CD4-positive, alpha-beta T cell treated with Interferon alpha-2 for 1 hour (primary cell): ENCODE results near the gene TMEM120B.
"Not testable (repeated sequence)": the region's sequence is repeated elsewhere in the genome, so short reads cannot be mapped to it uniquely, and the experiment has no call there.

ENCODE experiments used
- DNase-seq, 2 donors: peaks; one replicate each; pipeline ENCODE4 v3.0.0-alpha.2; 2020 to 2022

The TMEM120B gene

GRCh38 chr12:121709478-121709961, 3.0 kb upstream of the TMEM120B start:
- no peak for DNase-seq

GRCh38 chr12:121711361-121712189, 977 bp upstream of the TMEM120B start:
- DNase-seq = peak; percentile 31 to 42

DNA sequence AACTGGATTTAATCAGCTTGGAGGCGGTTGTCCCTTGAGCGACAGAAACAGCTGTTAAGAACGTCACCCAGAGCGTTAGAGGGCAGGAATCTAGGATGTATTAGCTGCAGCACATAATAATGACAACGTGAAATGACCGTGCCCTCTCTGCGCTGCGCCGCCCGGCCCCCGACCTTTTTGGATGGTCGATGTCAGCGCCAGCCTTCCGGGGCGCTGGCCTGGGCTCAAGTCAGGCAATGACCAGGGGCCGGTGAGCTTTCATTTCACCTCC, 427 bp upstream of the TMEM120B start:
- DNase-seq = peak; percentile 3 to 43

GRCh38 chr12:121713257-121713777, 765 bp downstream of the TMEM120B start:
- DNase-seq = no peak

DNA sequence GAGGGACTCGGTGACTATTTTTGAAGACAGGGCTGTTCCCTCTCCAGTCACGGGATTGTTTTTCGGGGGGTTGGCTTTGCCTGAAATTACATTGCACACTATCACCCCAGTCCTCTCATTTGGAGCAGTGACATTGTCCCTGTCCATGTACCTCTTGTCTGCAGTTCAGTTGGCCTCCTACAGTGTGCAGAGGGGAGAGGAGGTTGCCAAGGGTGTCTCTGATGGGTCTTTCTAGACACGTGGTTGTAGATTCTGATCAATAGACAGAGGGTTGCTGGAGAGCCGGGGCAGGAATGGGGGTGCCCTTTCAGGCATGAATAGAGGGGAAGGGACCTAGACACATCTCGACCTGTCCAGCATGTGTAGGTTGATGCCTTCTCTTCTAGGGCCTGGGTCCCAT, 1.2 kb downstream of the TMEM120B start:
- peak in 1 of 2 donors; percentile 6 for DNase-seq

GRCh38 chr12:121715055-121715454, 2.5 kb downstream of the TMEM120B start:
- not testable (repeated sequence) for DNase-seq

GRCh38 chr12:121715862-121716435, 3.4 kb downstream of the TMEM120B start:
- no peak for DNase-seq

DNA sequence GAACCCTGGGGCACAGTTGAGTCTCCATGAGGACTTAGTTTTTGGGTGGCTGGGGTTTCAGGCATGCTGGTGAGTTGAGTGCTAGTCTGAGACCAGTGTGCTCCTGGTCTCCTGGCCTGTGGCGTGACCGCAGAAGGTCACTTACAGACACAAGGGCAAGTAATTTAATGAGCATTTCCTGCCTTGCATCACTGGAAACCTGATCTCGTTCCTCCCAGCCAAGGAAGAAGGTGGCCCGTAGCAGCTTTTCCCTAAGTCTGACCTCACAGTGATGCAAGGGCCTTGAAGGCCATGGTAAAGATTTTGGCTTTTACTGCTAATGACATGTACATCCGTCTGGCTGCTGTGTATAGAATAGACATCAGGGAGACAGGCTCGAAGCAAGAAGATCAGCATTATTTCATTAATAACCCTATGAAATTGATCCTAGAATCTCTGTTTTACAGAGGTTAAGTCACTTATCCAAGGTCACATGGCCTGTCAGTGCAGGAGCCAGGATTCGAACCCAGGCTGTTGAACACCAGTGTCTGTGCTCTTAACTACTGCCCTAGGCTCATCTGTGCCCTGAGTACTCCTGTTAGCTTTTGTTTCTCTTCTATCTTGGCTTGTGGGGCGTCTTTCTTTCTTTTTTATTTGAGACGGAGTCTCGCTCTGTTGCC, 4.6 kb downstream of the TMEM120B start:
- no peak for DNase-seq

DNA sequence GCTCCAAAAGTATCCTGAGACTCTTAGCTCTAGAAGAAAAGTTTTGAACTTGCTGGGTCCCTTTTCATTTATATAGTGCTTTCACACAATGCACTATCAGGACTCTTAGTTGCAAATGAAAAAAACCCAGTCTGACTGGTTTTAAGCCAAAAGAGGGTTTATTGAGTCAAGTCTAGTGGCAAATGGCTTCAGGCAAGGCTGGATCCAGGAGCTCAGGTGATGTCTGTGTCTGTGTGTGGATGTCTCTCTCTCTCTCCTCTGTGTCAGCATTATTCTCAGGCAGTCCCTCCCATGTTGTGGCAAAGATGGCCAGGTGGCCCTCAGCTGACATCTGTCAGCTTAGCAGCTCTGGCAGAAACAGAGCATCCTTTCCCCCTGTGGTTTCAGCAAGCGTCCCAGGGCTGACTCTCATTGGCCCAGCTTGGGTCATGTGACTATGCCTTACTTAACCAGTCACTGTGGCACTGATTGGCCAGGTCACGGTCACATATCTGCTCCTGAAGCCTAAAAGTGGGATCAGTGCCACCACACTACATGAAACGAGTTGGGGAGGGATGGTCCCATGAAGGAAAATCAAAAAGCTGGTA, 6.2 kb downstream of the TMEM120B start:
- no peak for DNase-seq

DNA sequence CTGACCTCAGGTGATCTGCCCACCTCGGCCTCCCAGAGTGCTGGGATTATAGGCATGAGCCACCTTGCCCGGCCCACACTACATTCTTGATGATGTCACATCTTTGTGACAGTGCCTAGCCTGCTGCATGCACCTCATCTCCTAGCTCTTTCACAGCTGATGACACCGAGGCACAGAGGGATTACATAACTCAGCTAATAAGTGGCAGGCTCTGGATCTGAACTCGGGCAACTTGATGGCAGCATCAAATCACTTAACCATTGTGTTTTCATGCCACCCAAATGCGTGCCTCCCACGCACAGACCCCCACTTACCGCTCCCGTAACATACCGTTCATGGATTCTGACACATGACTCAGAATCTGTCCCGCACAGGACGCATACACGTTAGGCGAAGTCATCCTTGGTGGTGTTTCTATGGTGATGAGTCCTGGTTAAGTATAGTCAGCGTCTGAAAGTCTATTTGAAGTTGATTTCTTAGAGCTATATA, 7.4 kb downstream of the TMEM120B start:
- no peak for DNase-seq

DNA sequence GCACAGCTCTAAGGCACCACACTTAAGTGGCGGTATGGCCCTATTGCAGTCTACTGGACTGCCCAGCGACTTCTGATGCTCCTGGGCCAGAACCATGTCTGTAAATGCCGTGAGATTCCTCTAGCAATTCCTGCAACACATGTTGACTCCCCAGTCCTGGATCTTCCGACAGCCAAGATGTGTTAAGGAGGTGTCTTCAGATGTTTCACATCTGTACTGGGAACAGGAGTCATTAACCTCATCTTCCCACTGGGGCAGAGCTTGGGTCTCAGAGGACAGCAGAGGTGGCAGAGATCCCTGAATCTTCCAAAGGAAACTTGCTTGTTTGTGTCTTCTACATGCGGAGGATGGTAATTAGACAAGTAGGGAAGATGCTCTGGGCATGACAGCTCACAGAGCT, 8.2 kb downstream of the TMEM120B start:
- DNase-seq = no peak

GRCh38 chr12:121722511-121722910, 10.0 kb downstream of the TMEM120B start:
- no peak for DNase-seq

DNA sequence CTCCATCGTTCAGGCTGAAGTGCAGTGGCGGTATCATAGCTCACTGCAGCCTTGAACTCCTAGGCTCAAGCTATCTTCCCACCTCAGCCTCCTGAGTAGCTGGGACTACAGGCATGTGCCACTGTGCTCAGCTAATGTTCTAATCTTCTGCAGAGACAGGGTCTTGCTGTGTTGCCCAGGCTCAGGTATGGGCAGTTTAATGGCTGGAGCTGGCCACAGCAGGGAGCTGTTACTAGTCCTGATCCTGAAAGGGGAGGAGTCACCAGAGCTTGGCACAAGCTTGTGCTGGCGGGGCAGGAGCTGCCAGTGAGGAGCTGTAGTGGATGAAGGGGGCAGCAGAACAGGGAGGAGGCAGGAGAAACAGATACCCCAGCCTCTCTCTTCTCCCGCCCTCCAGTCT, 10.6 kb downstream of the TMEM120B start:
- DNase-seq = no peak

DNA sequence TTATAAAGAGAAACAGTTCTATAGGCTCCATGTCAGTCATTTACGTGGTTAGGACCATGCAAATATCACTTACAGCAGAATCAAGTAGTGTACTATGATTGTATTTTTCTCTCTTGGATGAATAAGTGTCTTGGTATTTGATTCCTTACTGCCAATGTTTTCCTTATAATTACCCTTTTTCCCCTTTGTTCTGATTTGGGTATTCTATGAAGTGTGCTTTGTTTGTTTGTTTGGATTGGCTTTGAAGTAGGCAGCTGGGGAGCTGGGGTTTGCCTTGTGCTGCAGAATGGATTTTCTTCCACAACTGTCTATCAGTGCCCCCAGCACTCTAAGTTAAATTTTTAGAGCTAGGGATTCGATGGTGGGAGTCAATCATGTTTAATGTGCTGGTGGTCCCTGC, 12.4 kb downstream of the TMEM120B start:
- no peak for DNase-seq

GRCh38 chr12:121725423-121725822, 12.9 kb downstream of the TMEM120B start:
- no peak for DNase-seq

DNA sequence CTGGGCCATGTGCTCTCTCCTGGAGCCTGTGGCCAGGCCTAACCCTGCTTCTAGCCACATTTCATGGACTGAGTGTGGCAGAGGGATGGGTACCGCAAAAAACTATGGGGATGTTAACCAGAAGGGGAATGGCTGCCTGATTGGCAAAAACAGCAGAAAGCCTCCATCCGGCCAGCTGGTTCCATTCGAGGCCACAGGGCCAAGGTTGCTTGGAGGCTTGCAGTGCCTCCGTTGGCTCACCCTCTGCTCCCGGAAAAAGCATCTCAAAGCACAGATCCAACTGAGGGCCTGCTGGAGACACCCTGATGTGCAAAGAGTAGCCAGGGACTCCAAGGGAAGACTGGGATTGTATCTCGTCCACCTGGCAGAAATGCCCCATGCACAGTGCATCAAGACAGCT, 16.5 kb downstream of the TMEM120B start:
- DNase-seq = no peak

DNA sequence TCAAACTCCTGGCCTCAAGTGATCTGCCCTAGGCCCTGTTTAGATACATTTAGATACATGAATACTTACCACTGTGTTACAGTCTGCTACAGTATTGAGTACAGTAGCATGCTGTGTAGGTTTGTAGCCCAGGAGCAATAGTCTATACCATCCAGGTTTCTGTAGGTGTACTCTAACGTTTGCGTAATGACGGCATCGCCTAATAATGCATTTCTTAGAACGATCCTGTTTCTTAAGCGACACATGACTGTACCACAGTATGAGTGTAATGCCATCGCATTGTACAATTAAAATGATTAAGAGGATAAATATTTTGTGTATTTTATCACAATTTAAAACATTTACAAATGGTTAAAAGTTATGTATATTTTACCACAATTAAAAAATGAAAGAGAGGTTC, 18.9 kb downstream of the TMEM120B start:
- DNase-seq = no peak

GRCh38 chr12:121733849-121734248, 21.3 kb downstream of the TMEM120B start:
- DNase-seq = no peak

- no peak for DNase-seq
These were observed 25.8 kb downstream of the TMEM120B start for GRCh38 chr12:121738340-121738858.

GRCh38 chr12:121740847-121741246, 28.3 kb downstream of the TMEM120B start:
- DNase-seq = no peak

GRCh38 chr12:121741743-121742142, 29.2 kb downstream of the TMEM120B start:
- DNase-seq = no peak

DNA sequence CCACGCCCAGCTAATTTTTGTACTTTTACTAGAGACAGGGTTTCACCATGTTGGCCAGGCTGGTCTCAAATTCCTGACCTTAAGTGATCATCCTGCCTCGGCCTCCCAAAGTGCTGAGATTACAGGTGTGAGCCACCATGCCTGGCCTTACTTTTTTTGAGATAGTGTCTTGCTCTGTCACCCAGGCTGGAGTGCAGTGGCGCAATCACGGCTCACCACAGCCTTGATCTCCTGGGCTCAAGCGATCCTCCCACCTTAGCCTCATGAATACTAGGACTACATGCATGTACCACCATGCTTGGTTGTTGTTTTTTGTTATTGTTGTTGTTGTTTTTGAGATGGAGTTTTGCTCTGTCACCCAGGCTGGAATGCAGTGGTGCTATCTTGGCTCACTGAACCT, 33.0 kb downstream of the TMEM120B start:
- DNase-seq = not testable (repeated sequence)

- no peak for DNase-seq
These were observed 35.6 kb downstream of the TMEM120B start for GRCh38 chr12:121748218-121748570.
